ENCODE measurements around the gene LYZL6. TPM values are rescaled to one million over a fixed set of nuclear protein-coding genes. Genes with fewer than 3 reads are reported as not detected.

The LYZL6 gene
- total and polyA plus RNA-seq, 8 donors, result not detected

GRCh38 chr17:35918665-35919064, 24.8 kb downstream of the LYZL6 start:
- H3K27ac ChIP-seq, result no peak overlapping the region
- H3K9me3 ChIP-seq, result no peaks in the 10 kb centered on the region
- H3K4me1 ChIP-seq, result no peaks in the 10 kb centered on the region
- no peak for TF ChIP-seq POLR2A (IDR thresholded peaks at IDR 0.05)
- no peak for TF ChIP-seq POLR2AphosphoS5 (IDR thresholded peaks at IDR 0.05)
- TF ChIP-seq, protein P1, sequence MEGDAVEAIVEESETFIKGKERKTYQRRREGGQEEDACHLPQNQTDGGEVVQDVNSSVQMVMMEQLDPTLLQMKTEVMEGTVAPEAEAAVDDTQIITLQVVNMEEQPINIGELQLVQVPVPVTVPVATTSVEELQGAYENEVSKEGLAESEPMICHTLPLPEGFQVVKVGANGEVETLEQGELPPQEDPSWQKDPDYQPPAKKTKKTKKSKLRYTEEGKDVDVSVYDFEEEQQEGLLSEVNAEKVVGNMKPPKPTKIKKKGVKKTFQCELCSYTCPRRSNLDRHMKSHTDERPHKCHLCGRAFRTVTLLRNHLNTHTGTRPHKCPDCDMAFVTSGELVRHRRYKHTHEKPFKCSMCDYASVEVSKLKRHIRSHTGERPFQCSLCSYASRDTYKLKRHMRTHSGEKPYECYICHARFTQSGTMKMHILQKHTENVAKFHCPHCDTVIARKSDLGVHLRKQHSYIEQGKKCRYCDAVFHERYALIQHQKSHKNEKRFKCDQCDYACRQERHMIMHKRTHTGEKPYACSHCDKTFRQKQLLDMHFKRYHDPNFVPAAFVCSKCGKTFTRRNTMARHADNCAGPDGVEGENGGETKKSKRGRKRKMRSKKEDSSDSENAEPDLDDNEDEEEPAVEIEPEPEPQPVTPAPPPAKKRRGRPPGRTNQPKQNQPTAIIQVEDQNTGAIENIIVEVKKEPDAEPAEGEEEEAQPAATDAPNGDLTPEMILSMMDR (IDR thresholded peaks at IDR 0.05), result no peak
- no peak for TF ChIP-seq EP300 (IDR thresholded peaks at IDR 0.05)
- no peak overlapping the region for H3K4me3 ChIP-seq
- H3K36me3 ChIP-seq, result no peaks in the 10 kb centered on the region
- peaks cover 0 to 7% (median 0%) of the 10 kb centered on the region in 3 donors for H3K27me3 ChIP-seq
- 62 to 81% (median 73%) methylated on average over 3 of the region's 3 CpGs for WGBS, 5 donors
- intact Hi-C loops (cut with DNase I; ENCODE audit: low total_unique reads), result no loop called here
- no peak for DNase-seq

- Histone ChIP-seq H3K4me3 (no peak overlapping the region), H3K27ac (no peak overlapping the region), H3K9me3 (no peaks in the 10 kb centered on the region), H3K4me1 (no peaks in the 10 kb centered on the region), H3K27me3 (peaks cover 0 to 4% (median 0%) of the 10 kb centered on the region in 3 donors), H3K36me3 (no peaks in the 10 kb centered on the region)
- TF ChIP-seq POLR2A (IDR thresholded peaks at IDR 0.05), result no peak
- TF ChIP-seq EP300 (IDR thresholded peaks at IDR 0.05), result no peak
- TF ChIP-seq, protein P1 (IDR thresholded peaks at IDR 0.05), result no peak
- no peak for TF ChIP-seq POLR2AphosphoS5 (IDR thresholded peaks at IDR 0.05)
- no peak for DNase-seq
- WGBS, 5 donors, result 94 to 98% (median 96%) methylated on average over 27 to 29 of the region's 29 CpGs
- intact Hi-C loops (cut with DNase I; ENCODE audit: low total_unique reads), result no loop called here
Measured at GRCh38 chr17:35917519-35918213, 25.8 kb downstream of the LYZL6 start.

GRCh38 chr17:35915153-35915964, 28.2 kb downstream of the LYZL6 start:
- Histone ChIP-seq H3K27me3 (peaks cover 0 to 4% (median 0%) of the 10 kb centered on the region in 3 donors), H3K36me3 (no peaks in the 10 kb centered on the region), H3K4me1 (no peaks in the 10 kb centered on the region), H3K4me3 (no peak overlapping the region), H3K27ac (no peak overlapping the region), H3K9me3 (no peaks in the 10 kb centered on the region)
- intact Hi-C loops (cut with DNase I; ENCODE audit: low total_unique reads), result no loop called here
- WGBS, 5 donors, result 63 to 90% (median 87%) methylated on average over 3 of the region's 3 CpGs
- TF ChIP-seq POLR2A (IDR thresholded peaks at IDR 0.05), result no peak
- TF ChIP-seq, protein P1 (IDR thresholded peaks at IDR 0.05), result no peak
- no peak for TF ChIP-seq EP300 (IDR thresholded peaks at IDR 0.05)
- no peak for TF ChIP-seq POLR2AphosphoS5 (IDR thresholded peaks at IDR 0.05)
- no peak for DNase-seq

GRCh38 chr17:35914354-35914753, 29.2 kb downstream of the LYZL6 start:
- Histone ChIP-seq H3K4me1 (no peaks in the 10 kb centered on the region), H3K36me3 (no peaks in the 10 kb centered on the region), H3K4me3 (no peak overlapping the region), H3K27me3 (peaks cover 0 to 4% (median 0%) of the 10 kb centered on the region in 3 donors), H3K27ac (no peak overlapping the region), H3K9me3 (no peaks in the 10 kb centered on the region)
- TF ChIP-seq POLR2AphosphoS5 (IDR thresholded peaks at IDR 0.05) (no peak), EP300 (IDR thresholded peaks at IDR 0.05) (no peak), POLR2A (IDR thresholded peaks at IDR 0.05) (no peak)
- TF ChIP-seq, protein P1 (IDR thresholded peaks at IDR 0.05), result no peak
- 84 to 100% (median 100%) methylated on average over 1 of the region's 1 CpG for WGBS, 5 donors
- intact Hi-C loops (cut with DNase I; ENCODE audit: low total_unique reads), result no loop called here
- no peak for DNase-seq
